Stimulated activated naive CD8-positive, alpha-beta T cell treated with anti-CD3 and anti-CD28 coated beads, Interleukin-15, Interleukin-2, amounts not matched to agents 100 U/mL and 50 U/mL, for 24 hours (primary cell): Measurements from ENCODE around the gene ARHGDIB.
A peak's percentile ranks its signal among the peaks of the same experiment; 100 is the strongest.

ENCODE experiments used
- ATAC-seq: fragments of 150-1000 bp; cut with Tn5 transposase; one replicate; pipeline ENCODE4 v1.10.0; 2021
- DNase-seq: peaks from one replicate; pipeline ENCODE4 v3.0.0; 2021

The ARHGDIB gene

GRCh38 chr12:14982991-14983390 is 21.6 kb upstream of the ARHGDIB start:
- DNase-seq = no peak
- ATAC-seq = no peak

GRCh38 chr12:14982562-14982961 is 21.2 kb upstream of the ARHGDIB start:
- DNase-seq (no peak), ATAC-seq (no peak)

DNA sequence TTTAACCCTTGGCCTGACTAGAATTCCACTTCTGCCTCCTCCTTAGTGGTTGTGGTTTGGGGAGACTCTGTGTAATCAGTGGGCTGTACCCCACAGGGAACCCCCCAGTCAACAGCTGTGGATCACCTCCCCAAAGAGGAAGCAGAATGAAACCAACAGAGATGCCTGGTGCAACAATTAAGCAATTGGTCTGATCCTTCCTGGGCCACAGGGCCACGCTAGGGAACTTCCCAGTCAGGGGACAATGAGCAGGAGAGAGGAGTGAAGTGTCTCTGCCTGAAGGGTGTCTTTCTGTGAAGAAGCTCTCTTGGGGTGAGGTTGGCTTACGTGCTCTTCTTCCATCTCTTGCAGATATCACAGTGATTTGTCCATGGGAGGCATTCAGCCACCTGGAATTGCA is 19.6 kb upstream of the ARHGDIB start:
- DNase-seq (no peak), ATAC-seq (no peak)

GRCh38 chr12:14979468-14979867 is 18.1 kb upstream of the ARHGDIB start:
- DNase-seq (no peak), ATAC-seq (no peak)

- no peak for ATAC-seq
- DNase-seq = no peak
These were observed 15.3 kb upstream of the ARHGDIB start for GRCh38 chr12:14976658-14977057.

GRCh38 chr12:14975457-14975856 is 14.1 kb upstream of the ARHGDIB start:
- ATAC-seq (no peak), DNase-seq (no peak)

- DNase-seq (no peak), ATAC-seq (no peak)
These were observed 13.2 kb upstream of the ARHGDIB start for GRCh38 chr12:14974633-14975032.

DNA sequence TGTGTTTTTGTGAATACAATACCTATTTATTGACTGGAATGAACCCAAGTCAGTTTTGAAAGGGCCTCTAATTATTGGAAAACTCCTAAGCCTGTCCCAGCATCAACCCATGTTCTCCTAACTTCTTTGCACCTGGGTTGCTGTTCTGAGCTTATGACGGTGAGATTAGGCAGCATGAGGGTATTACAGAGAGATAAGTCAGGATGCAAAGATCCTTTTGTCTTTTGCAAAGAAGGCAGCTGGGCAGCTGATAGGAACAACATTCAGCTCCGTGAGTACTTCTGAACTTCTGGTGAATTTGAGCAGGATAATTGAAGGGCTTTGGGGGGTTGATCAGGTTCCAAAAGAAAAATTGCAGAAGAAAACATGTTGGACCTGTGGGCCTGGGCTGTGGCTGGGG is 11.4 kb upstream of the ARHGDIB start, which contains the start of gene PDE6H:
PDE6H (plus strand) TSS at position 227 of the 400 bp plus-strand sequence. CDS start 4,971 bp downstream, outside the sequence.
- ATAC-seq = no peak
- no peak for DNase-seq

DNA sequence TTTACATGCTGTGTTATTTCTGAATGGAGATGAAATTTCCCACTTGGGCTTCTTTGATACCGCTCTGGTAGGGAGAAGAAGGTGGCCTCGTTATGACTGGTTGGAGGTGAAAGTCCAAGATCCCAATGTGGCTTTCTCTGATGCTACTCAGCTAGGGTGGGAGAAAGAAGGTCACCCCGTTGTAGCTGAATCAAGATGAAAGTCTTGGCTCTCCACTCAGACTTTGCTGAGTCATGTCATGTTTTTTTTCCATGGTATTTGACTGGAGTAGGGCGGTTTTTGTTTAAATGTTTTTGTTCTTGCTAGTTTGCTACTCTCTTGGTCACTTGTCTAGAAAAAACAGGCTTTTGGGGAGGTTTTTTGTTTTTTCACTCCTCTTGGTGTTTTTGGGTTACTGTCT is 9.1 kb upstream of the ARHGDIB start:
- DNase-seq (no peak), ATAC-seq (peak; percentile 71)

DNA sequence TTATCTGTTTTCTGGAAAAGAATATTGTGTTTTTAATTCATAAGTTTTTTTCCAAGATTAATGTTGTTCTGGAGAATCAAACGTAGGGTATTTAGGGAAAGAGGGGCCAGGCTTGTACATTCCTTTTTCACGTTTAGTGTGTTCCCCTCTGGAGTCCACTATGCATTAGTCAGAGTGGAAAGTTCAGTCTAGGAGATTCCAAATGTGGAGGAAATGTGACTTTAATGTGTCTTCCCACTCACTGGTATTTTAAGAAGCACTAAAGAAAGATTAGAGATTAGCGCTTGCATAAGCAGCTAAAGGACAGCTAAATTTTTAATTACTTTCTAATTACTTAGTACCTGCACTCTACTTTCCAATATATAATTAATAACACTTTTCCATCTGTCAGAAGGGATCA is 7.1 kb upstream of the ARHGDIB start:
- DNase-seq (no peak), ATAC-seq (no peak)

- DNase-seq = no peak
- no peak for ATAC-seq
These were observed 3.8 kb upstream of the ARHGDIB start for GRCh38 chr12:14965221-14965620.

- DNase-seq = no peak
- ATAC-seq = no peak
These were observed 3.0 kb upstream of the ARHGDIB start for GRCh38 chr12:14964406-14964805.

DNA sequence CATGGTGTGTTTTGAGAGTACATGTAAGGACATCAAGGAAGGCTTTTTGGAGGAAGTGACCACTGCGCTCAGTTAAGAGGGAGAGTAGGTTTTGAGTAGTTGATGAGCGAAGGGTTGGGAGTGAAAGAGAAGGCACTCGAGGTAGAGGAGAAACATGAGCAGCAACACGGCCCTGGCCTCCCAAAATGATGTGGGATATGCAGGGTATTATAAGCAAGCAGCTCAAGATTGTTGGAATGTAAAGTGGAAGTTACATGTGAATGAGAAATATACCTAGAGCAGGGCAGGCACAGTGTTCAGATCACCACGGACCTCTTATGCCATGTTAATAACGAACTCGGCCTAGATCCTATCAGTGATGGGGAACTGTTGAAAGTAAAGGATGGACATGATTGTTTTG is 2.1 kb upstream of the ARHGDIB start:
- no peak for ATAC-seq

GRCh38 chr12:14962797-14963196 is 1.4 kb upstream of the ARHGDIB start:
- ATAC-seq (no peak), DNase-seq (no peak)

More for the DNA sequence above, 2.1 kb upstream of the ARHGDIB start:
- no peak for DNase-seq

- no peak for DNase-seq
These were observed 745 bp upstream of the ARHGDIB start for GRCh38 chr12:14962153-14962539.

DNA sequence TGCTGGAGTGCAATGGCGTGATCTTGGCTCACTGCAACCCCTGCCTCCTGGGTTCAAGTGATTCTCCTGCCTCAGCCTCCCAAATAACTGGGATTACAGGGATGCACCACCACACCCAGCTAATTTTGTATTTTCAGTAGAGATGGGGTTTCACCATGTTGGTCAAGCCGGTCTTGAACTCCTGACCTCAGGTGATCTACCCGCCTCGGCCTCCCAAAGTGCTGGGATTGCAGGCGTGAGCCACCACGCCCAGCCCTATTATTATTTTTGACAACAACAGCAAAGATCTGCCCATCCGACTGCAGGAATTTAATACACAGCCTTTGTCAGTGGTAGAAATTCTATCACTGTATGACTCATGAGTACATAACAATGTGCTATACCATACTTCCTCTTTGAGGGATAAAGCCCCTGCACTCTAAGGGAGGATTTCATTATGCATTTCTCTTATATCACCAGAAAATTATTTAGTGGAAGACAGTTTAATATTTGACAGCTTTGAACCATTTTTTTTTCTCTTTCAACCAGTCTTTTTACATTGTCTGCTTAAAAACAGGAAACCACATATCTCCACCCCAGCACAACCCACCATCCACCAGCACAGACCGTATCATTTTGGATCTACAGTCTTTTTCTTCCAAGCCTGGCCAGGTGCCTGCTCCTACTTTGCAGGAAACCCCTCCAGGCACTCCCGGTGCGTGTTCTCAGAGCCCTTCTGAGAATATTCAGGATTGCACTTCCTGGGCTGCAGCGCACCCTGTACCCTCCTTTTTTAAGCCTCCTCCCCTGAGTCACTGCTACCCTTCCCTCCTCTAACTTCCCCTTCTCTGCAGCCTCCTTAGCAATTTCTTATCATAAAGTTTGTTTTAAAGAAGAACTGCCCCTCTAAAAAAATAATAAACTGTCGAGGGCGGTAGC is 594 bp downstream of the ARHGDIB start:
- DNase-seq = peak; percentile 37

More at GRCh38 chr12:14962153-14962539, 745 bp upstream of the ARHGDIB start:
- ATAC-seq = no peak

GRCh38 chr12:14959916-14960496 is 1.4 kb downstream of the ARHGDIB start:
- no peak for ATAC-seq
- DNase-seq = no peak

More for the DNA sequence above, 594 bp downstream of the ARHGDIB start:
- peak; percentile 45 for ATAC-seq

DNA sequence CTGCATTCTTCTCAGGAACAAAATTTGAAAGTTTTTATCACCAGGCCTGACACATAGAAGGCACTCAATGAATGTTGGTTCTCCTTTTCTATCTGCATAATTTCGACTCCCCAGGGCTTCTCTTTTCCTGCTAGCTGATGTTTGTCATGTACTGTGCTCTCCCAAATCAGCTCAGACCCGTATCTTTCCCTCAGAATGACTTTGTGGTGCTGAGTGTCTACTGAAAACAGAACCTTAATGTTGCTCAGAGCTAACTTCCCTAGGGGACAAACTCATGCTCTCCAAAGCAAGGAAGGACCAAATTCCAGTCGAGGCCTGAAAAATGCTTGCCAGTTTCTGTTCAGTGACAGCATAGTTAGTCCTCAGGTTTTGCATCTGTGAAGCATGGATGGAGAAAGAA is 1.9 kb downstream of the ARHGDIB start:
- ATAC-seq = no peak

DNA sequence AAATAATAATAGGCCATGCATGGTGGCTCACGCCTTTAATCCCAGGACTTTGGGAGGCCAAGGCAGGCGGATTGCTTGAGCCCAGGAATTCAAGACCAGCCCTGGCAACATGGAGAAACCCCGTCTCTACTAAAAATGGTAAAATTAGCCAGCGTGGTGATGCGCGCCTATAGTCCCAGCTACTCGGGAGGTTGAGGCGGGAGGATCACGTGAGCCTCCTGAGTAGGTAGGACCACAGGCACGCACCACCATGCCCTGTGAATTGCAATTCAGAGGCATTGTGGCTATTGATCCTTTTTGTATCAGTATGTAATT is 2.3 kb downstream of the ARHGDIB start:
- ATAC-seq (peak; percentile 24), DNase-seq (peak; percentile 51)

More for the DNA sequence above, 1.9 kb downstream of the ARHGDIB start:
- no peak for DNase-seq

- DNase-seq (no peak), ATAC-seq (peak; percentile 33)
These were observed 2.9 kb downstream of the ARHGDIB start for GRCh38 chr12:14958361-14959125.

GRCh38 chr12:14957551-14958168 is 3.7 kb downstream of the ARHGDIB start:
- no peak for DNase-seq
- ATAC-seq = no peak

DNA sequence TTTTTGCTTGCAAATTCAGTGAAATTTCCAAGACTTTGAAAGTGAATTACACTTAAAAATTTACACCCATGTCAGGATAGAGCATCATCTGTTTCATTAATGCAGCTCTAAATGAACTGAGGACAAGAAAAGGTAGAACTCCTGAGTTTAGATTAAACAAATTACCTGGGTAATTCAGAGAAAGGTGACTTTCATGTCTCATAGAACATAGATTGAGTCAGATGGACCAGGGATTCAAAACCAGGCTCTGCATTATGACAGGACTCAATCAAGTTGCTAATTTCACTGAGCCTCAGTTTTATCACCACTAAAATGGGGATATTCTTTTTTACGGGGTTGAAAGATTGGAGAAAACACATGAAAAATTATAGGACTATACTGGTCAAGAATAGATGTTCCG is 4.5 kb downstream of the ARHGDIB start:
- ATAC-seq = no peak
- no peak for DNase-seq
